Measurements from ENCODE around the gene PHACTR3.

The PHACTR3 gene

DNA sequence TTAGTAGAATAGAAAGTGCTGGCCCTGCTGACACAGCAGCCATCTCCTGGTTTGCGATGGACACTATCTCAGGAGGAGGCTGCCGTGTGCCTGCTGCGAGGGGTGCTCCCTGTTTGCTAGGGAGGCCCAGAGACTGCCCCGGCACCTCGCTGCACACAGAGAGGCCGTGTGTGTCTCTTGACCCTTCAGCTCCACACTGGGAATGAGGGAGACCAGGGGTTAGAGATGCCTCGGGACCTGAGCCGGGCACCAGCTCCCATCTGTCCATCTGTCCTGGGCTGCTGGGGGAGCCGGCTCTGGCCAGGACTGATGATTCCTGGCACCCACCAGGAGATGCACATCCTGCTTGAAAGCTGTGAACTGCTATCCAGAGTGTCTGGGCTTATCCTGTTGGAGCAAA, 18.2 kb downstream of the PHACTR3 start:
- DNase-seq: no peak

DNA sequence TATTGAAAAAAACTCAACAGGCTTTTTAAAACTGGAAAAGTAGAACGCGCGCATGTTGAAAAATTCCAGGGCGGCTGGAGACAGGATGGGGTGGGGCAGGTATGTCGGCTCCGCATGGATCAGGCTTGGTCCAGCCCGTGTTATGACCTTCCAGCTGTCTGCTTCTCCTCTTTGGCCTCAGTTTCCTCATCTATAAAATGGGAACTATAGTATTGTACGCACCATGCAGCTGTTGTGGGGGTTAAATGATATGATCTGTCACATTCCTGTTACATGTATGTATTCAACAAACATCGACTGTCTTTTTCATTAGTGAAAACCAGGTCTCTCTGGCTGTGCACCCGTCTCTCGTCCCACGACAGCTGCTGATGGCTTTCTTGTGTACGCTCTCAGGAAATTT, 18.8 kb downstream of the PHACTR3 start:
- no peak for DNase-seq

GRCh38 chr20:59623583-59623982, 19.2 kb downstream of the PHACTR3 start:
- no peak for DNase-seq

GRCh38 chr20:59624401-59624800, 20.1 kb downstream of the PHACTR3 start:
- no peak for DNase-seq

GRCh38 chr20:59625214-59625922, 21.0 kb downstream of the PHACTR3 start:
- no peak for DNase-seq

DNA sequence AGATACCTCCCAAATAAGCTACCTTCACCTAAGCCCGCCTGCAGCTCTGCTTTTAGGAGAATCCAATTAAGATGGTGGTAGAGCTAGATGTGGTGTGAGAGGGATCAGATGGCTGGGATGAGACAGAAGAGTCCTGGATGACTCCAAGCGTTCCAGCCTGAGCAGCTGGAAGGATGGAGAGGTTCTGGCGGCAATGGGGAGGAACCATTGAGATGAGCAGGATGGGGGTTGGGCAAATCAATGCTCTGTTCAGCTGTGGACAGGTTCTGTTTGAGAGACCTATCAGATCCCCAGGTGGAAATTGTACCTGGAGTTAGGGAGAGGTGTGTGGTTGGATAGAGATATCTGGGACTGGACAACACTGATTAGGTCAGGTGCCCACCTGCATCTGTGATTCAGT, 23.0 kb downstream of the PHACTR3 start:
- DNase-seq: no peak

DNA sequence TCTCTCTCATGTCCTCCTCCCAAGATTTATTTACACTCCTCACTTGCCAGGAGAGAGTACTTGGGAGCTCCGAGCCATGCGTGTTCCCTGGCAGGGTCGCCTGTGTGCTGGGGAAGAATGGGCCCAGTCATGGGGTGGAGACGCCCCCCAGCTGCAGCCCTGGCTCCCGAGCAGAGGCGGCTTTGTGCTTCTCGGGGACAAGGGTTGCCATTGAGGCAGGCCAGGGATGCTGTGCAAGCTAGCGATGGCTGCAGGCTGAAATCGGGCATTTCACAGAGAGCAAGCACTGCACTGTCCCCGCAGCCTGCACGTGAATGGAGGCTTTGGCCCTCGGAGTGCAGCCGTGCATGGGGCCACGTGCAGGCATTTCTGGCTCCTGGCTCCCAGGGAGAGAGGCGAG, 23.8 kb downstream of the PHACTR3 start:
- peak; percentile 45 for DNase-seq

DNA sequence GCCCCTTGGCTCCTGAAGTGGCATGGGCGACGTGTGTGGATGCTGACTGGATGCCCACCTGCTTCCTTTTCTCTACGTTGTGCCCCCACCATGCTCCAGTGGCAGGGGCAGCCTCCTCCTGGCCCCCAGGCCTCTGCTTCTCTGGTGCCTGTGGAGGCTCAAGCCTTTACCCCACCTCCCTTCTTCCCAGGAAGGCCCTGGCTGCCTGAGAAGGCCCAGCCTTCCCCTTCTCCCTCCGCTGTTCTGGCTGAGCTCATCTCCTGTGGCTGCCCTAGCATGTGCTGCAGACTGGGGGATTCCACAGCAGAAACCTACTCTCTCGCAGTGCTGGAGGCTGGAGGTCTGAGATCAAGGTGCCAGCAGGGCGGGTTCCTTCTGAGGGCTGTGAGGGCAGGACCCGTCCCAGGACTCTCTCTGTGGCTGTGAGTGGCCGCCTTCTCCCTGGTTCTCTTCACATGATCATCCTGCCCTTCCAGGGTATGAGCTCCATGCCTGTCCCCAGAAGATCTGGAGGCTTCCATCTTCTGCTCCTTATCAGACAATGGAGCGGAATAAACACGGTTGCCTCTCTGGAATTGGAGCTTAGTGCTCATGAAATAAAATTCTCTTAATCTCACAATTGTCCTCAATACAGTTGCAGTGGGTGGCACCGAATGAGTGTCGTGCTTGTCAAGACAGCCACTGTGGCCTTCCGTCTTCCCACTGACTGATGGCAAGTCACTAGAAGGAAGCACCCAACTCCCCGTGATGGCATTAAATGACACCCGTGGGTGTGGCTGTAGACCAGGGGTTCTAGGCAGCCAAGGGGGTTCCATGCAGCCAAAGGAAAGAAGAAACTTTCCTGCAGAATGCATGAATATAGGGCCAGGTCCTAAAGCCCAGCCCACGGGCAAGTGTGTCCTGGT, 25.1 kb downstream of the PHACTR3 start:
- no peak for DNase-seq

DNA sequence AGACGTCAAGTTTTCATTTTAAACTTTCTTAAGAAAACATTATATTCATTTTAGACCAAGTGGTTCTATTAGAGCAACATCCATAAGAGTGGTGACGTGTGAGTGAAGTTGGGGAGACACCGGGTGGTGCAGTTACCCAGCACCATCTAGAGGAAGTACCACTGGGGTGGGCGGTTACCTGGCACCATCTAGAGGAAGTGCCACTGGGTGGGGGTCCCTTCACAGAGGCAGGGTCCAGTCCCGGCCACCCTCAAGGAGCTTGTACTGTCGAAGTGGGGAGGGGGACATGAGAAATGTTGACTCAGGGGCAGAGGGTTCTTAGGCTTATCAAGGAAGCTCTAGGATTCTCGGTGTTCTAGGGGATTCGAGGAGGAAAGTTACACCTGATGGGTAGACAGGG, 26.2 kb downstream of the PHACTR3 start:
- no peak for DNase-seq

GRCh38 chr20:59631751-59632540, 27.6 kb downstream of the PHACTR3 start:
- no peak for DNase-seq

DNA sequence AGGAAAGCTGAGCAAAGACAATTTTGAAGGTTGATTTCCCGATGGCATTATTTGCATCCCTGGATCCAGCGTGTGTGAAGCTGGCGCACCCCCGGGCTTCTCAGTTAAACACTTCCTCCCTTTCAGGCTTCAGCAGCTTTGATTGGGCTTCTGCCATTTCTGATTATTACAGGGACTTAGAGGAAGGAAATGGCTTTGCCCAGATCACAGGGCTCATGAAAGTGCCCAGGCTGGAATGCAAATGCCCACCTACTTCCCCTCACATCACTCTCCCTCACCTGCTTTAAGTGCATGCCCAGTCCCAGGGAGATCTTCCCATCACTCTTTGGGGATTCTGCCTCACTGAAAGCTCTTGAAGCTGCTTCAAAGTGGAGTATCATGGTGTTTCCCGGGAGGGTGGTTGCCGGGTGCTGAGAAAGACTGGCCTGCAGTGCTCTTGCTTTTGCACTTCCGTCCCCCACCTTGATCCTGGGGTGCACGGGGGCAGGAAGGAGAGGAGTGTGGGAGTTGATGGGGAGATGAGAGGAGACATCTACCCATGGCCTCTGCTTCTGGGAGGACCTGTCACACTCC, 28.3 kb downstream of the PHACTR3 start:
- DNase-seq: no peak

GRCh38 chr20:59633656-59634251, 29.4 kb downstream of the PHACTR3 start:
- no peak for DNase-seq

- no peak for DNase-seq
These were observed 30.2 kb downstream of the PHACTR3 start for GRCh38 chr20:59634435-59635005.

DNA sequence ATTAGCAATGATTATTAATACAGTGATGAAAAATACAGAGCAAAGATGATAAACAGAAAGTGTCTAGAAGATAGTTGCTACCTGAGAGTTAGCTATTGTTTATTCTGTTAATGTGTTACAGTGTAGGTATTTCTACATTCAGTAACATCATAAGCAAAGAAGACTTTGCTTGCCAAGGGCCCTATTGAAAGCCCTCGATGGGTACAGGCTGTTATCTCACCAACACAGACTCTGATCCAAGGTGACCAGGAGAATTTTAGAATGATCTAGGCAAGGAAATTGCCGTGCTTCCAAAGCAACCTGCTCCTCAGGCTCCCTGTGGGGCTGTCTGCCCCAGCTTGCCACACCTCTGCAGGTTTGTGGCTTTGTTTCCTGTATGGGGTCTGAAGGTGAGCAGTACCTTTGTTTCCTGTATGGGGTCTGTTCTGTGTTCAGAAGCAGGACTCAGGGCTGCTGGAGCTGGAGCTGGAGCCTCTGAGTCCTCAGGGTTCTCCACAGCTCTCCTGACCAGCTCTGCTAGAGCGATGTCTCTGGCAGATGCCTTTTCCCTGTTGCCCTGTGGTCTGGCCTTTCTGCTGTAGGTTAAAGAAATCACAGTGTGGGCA, 32.5 kb downstream of the PHACTR3 start:
- no peak for DNase-seq

DNA sequence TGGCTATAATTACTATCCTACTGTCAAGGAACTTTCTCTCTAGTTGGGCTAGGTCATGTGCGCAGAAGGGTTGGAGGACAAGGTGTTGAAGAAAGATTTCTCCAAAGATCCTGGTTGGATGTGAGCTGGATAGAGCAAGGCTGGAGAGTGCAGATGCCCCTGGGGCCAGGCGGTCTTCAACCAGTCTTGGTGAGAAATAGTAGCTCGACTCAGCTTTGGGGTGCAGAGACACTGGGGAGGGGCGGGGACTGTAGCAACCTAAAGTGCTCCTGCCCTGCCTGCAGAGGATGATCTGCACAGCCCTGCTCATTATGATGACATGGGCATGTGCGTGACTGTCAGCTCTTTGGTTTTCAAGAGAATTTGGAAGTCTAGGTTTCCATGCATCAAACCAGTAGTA, 35.9 kb downstream of the PHACTR3 start:
- no peak for DNase-seq

- no peak for DNase-seq
These were observed 39.3 kb downstream of the PHACTR3 start for GRCh38 chr20:59643615-59644061.

DNA sequence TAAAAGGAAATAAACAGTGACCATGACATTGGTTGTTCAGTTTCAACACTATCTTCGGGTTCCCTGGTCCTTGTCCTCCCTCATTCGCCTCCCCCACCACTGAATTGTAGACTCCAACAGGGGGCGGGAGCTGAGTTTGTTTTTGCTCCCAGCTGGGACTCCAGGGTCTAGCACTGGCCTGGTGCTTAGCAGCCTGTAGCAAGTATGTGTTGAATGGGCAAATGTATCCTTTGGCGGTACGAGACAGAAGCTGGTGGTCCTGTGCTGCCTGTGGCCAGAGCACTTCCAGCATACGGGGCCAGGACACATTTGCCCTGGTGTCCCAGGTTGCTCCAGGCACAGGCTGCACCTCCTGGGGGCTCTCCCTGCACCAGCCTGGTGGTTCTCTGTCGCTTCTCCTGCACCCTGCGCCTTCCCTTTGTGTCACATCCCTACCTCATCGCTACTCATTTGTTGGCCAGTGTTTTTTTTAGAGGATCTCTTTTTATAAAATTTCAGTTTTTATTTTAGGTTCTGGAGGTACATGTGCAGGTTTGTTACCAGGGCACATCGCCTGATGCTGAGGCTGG, 40.1 kb downstream of the PHACTR3 start:
- no peak for DNase-seq

DNA sequence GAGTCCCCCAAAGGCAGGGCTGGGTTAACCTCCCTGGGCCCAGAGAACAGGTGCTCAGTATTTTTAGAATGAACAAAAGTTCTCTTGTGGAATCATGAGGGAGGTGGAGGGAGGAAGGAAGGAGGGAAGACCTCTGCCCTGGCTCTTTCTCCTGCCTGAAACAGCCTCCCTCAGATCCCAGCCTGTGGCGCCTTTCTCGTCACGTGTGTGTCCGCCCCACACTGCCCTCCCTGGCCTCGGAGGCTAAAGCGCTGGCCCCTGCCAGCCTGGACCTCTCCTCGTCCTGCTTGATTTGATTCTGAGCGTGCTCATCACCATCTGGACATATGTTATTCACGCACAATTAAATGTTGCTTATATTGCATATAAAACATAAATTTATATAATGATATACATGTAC, 40.9 kb downstream of the PHACTR3 start:
- DNase-seq: no peak

DNA sequence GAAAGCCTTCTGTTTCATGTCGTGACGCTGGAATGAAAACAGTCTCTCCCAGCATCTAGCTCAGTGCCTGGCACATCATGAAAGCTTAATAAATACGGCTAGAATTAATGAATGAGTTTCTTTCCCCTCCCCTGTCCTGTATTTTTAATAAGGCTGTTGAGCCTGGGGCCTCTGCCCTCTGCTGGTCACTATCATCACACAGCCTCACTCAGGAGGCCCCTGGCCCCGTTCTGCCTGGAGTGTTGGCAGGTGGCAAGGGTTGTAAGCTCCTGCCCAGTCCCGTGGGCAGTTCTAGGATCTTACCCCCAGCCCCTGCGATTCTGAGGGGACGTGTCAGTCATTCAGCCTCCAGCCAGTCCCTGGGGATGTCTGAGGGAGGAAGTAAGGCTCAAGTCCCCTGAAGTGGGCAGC, 41.4 kb downstream of the PHACTR3 start:
- no peak for DNase-seq

DNA sequence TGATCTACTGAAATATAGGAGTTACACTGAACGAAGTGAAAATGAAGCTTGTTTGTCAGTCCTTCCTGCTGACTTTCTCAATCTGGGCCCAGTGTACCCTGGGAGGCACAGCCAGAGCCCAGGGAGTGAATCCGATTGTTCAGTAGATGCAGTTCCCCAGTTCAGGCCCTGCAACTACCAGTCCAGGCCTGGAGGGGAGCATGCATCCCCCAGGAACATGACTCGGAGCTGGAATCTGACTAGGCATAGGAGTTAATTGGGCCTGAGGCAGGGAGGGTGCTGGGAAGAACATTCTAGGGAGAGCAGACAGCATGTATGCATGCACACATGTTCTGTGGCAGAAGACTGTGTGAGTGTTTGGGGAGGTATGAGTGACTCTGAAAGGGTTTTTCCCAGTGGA, 42.1 kb downstream of the PHACTR3 start:
- DNase-seq: no peak

- no peak for DNase-seq
These were observed 42.9 kb downstream of the PHACTR3 start for GRCh38 chr20:59647271-59647670.
